Osteocyte (in vitro differentiated cells): ENCODE measurements around the gene TEX11. TPM values are rescaled to one million over a fixed set of nuclear protein-coding genes. Genes with fewer than 3 reads are reported as not detected.

Experiments
- DNase-seq: peaks from one replicate; pipeline ENCODE4 v3.0.0; 2021; ENCODE audit warnings: mixed read lengths; ENCODE audit not compliant: unreplicated experiment; ENCODE audit errors: extremely low spot score
- H3K27ac Mint-ChIP-seq: one replicate; pipeline ENCODE4 v1.8.0; 2021; ENCODE audit warnings: mild to moderate bottlenecking, mixed read lengths; ENCODE audit not compliant: unreplicated experiment
- H3K27me3 Mint-ChIP-seq: one replicate; pipeline ENCODE4 v1.8.0; 2021; ENCODE audit warnings: mixed read lengths; ENCODE audit not compliant: unreplicated experiment
- H3K36me3 Mint-ChIP-seq: one replicate; pipeline ENCODE4 v1.8.0; 2021; ENCODE audit warnings: mixed read lengths; ENCODE audit not compliant: unreplicated experiment
- H3K4me1 Mint-ChIP-seq: one replicate; pipeline ENCODE4 v1.8.0; 2021; ENCODE audit warnings: mixed read lengths; ENCODE audit not compliant: unreplicated experiment
- H3K4me3 Mint-ChIP-seq: one replicate; pipeline ENCODE4 v1.8.0; 2021; ENCODE audit warnings: mild to moderate bottlenecking, moderate library complexity, mixed read lengths; ENCODE audit not compliant: unreplicated experiment
- H3K9me3 Mint-ChIP-seq: one replicate; pipeline ENCODE4 v1.8.0; 2021; ENCODE audit warnings: mixed read lengths; ENCODE audit not compliant: unreplicated experiment
- CTCF ChIP-seq: fragments of 200-600 bp; sonication (generic); IDR thresholded peaks from 2 replicates; pipeline ENCODE4 v1.5.0; 2021; ENCODE audit warnings: antibody characterized with exemption, mild to moderate bottlenecking, moderate library complexity
- total RNA-seq: library from RNA; stranded (reverse); gene quantifications from 2 replicates; pipeline ENCODE4 v1.2.1, GENCODE V29; 2021

Gene TEX11
- total RNA-seq, 1 donor from 2014 or later, result not detected

- no peak overlapping the region for H3K27ac Mint-ChIP-seq
- no peak for TF ChIP-seq CTCF
These were observed 272.8 kb downstream of the TEX11 start for GRCh38 chrX:70635669-70636068.

GRCh38 chrX:70635227-70635626 is 273.3 kb downstream of the TEX11 start:
- DNase-seq, result no peak
- no peak overlapping the region for H3K4me3 Mint-ChIP-seq
- no peak overlapping the region for H3K27ac Mint-ChIP-seq
- H3K4me1 Mint-ChIP-seq, result no peaks in the 10 kb centered on the region
- H3K36me3 Mint-ChIP-seq, result no peaks in the 10 kb centered on the region
- H3K9me3 Mint-ChIP-seq, result peaks cover 20% of the 10 kb centered on the region
- no peaks in the 10 kb centered on the region for H3K27me3 Mint-ChIP-seq
- no peak for TF ChIP-seq CTCF

More at GRCh38 chrX:70635669-70636068, 272.8 kb downstream of the TEX11 start:
- Mint-ChIP-seq H3K4me3 (no peak overlapping the region), H3K4me1 (no peaks in the 10 kb centered on the region), H3K9me3 (peaks cover 20% of the 10 kb centered on the region), H3K27me3 (no peaks in the 10 kb centered on the region), H3K36me3 (no peaks in the 10 kb centered on the region)
- DNase-seq, result no peak

GRCh38 chrX:70621743-70622142 is 286.8 kb downstream of the TEX11 start:
- no peaks in the 10 kb centered on the region for H3K36me3 Mint-ChIP-seq
- no peak overlapping the region for H3K4me3 Mint-ChIP-seq
- H3K9me3 Mint-ChIP-seq, result no peaks in the 10 kb centered on the region
- TF ChIP-seq CTCF, result no peak
- DNase-seq, result no peak
- H3K4me1 Mint-ChIP-seq, result no peaks in the 10 kb centered on the region
- H3K27ac Mint-ChIP-seq, result no peak overlapping the region
- no peaks in the 10 kb centered on the region for H3K27me3 Mint-ChIP-seq

GRCh38 chrX:70618467-70618866 is 290.0 kb downstream of the TEX11 start:
- no peak for TF ChIP-seq CTCF
- no peak overlapping the region for H3K27ac Mint-ChIP-seq
- H3K4me1 Mint-ChIP-seq, result no peaks in the 10 kb centered on the region
- no peaks in the 10 kb centered on the region for H3K9me3 Mint-ChIP-seq
- no peak overlapping the region for H3K4me3 Mint-ChIP-seq
- no peak for DNase-seq
- H3K27me3 Mint-ChIP-seq, result peaks cover 2% of the 10 kb centered on the region
- H3K36me3 Mint-ChIP-seq, result no peaks in the 10 kb centered on the region

GRCh38 chrX:70613295-70613694 is 295.2 kb downstream of the TEX11 start:
- Mint-ChIP-seq H3K27ac (no peak overlapping the region), H3K9me3 (no peaks in the 10 kb centered on the region), H3K36me3 (no peaks in the 10 kb centered on the region), H3K4me3 (no peak overlapping the region), H3K4me1 (no peaks in the 10 kb centered on the region), H3K27me3 (peaks cover 6% of the 10 kb centered on the region)
- no peak for DNase-seq
- no peak for TF ChIP-seq CTCF
